GM23338 (cell line): ENCODE measurements around the gene SLC25A34. TPM values are rescaled to one million over a fixed set of nuclear protein-coding genes. Genes with fewer than 3 reads are reported as not detected.

Source experiments
- ATAC-seq: fragments of 200-7000 bp; cut with Tn5 transposase; 3 replicates; pipeline ENCODE4 v1.9.1; 2020
- DNase-seq: peaks from one replicate; pipeline ENCODE4 v3.0.0-alpha.2; 2015; ENCODE audit warnings: low spot score
- H2AFZ ChIP-seq: fragments of 200-600 bp; sonication (generic); 2 replicates; pipeline ENCODE4 v1.8.0; 2016; ENCODE audit warnings: antibody characterized with exemption, mild to moderate bottlenecking, moderate library complexity
- H3F3A ChIP-seq: fragments of 200-600 bp; sonication (generic); replicated peaks from 2 replicates; pipeline ENCODE4 v1.8.0; 2017; ENCODE audit warnings: antibody characterized with exemption, mixed run types, low read depth
- H3K27ac ChIP-seq: fragments of 200-600 bp; sonication (generic); 2 replicates; pipeline ENCODE4 v1.6.1; 2016; ENCODE audit warnings: low read depth
- H3K27me3 ChIP-seq: fragments of 200-600 bp; sonication (generic); 2 replicates; pipeline ENCODE4 v1.8.0; 2016; ENCODE audit warnings: mild to moderate bottlenecking, mixed run types, moderate library complexity; ENCODE audit not compliant: insufficient read depth
- H3K36me3 ChIP-seq: fragments of 200-600 bp; sonication (generic); 2 replicates; pipeline ENCODE4 v1.8.0; 2016; ENCODE audit warnings: mild to moderate bottlenecking; ENCODE audit not compliant: insufficient read depth
- H3K4me1 ChIP-seq: fragments of 200-600 bp; sonication (generic); 2 replicates; pipeline ENCODE4 v1.8.0; 2016; ENCODE audit warnings: mild to moderate bottlenecking, moderate library complexity; ENCODE audit not compliant: insufficient read depth
- H3K4me2 ChIP-seq: fragments of 200-600 bp; sonication (generic); 2 replicates; pipeline ENCODE4 v1.7.1; 2017; ENCODE audit warnings: mixed run types
- H3K4me3 ChIP-seq: fragments of 200-600 bp; sonication (generic); 2 replicates; pipeline ENCODE4 v1.6.1; 2016; ENCODE audit warnings: mixed run types
- H3K79me2 ChIP-seq: fragments of 200-600 bp; sonication (generic); replicated peaks from 2 replicates; pipeline ENCODE4 v1.8.0; 2017; ENCODE audit warnings: mild to moderate bottlenecking; ENCODE audit not compliant: insufficient read depth
- H3K9me2 ChIP-seq: fragments of 200-600 bp; sonication (generic); 2 replicates; pipeline ENCODE4 v1.8.0; 2017; ENCODE audit not compliant: insufficient read depth
- H4K20me1 ChIP-seq: fragments of 200-600 bp; sonication (generic); replicated peaks from 2 replicates; pipeline ENCODE4 v1.8.0; 2017; ENCODE audit warnings: mild to moderate bottlenecking; ENCODE audit not compliant: insufficient read depth
- H3K27ac Mint-ChIP-seq: 2 replicates; pipeline ENCODE4 v1.8.0; 2020; ENCODE audit warnings: inconsistent platforms, mild to moderate bottlenecking, moderate library complexity, mixed read lengths
- H3K27me3 Mint-ChIP-seq: 3 replicates; pipeline ENCODE4 v1.8.0; 2022; ENCODE audit warnings: low read depth, mild to moderate bottlenecking, moderate library complexity, mixed read lengths, inconsistent platforms; ENCODE audit not compliant: insufficient read depth, poor library complexity
- H3K36me3 Mint-ChIP-seq: 3 replicates; pipeline ENCODE4 v1.8.0; 2021; ENCODE audit warnings: low read depth, mild to moderate bottlenecking, inconsistent platforms, moderate library complexity, mixed read lengths
- H3K4me1 Mint-ChIP-seq: 3 replicates; pipeline ENCODE4 v1.8.0; 2020; ENCODE audit warnings: mild to moderate bottlenecking, inconsistent platforms, mixed read lengths
- H3K4me3 Mint-ChIP-seq: 3 replicates; pipeline ENCODE4 v1.8.0; 2021; ENCODE audit warnings: moderate library complexity, mild to moderate bottlenecking, inconsistent platforms, mixed read lengths
- H3K9me3 Mint-ChIP-seq: 3 replicates; pipeline ENCODE4 v1.8.0; 2020; ENCODE audit warnings: moderate library complexity, mild to moderate bottlenecking, inconsistent platforms, mixed read lengths
- CREB1 ChIP-seq: fragments of 250-450 bp; sonication (Bioruptor Pico); IDR thresholded peaks from 2 replicates; pipeline ENCODE4 v1.5.0; 2020; ENCODE audit warnings: low read depth, mild to moderate bottlenecking, moderate library complexity
- CTCF ChIP-seq, 2 experiments: fragments of 200-600 bp in 1 of 2; sonication (generic) in 1 of 2; conservative IDR thresholded peaks; 2 replicates each; pipeline versions ENCODE4 v1.5.1 to v1.6.1; 2016 to 2017; ENCODE audit warnings: antibody characterized with exemption in 2 of 2, low read depth in 2 of 2, mild to moderate bottlenecking in 2 of 2, moderate library complexity in 1 of 2
- ETS1 ChIP-seq: IDR thresholded peaks from 2 replicates; pipeline ENCODE4 v1.6.1; 2016; ENCODE audit warnings: antibody characterized with exemption
- EZH2phosphoT487 ChIP-seq: fragments of 200-600 bp; sonication (generic); IDR thresholded peaks from one replicate; pipeline ENCODE4 v1.8.1; 2018; ENCODE audit warnings: antibody characterized with exemption; ENCODE audit not compliant: unreplicated experiment
- JUNB ChIP-seq: IDR thresholded peaks from one replicate; pipeline ENCODE4 v1.6.1; 2016; ENCODE audit warnings: antibody characterized with exemption; ENCODE audit not compliant: unreplicated experiment
- NANOG ChIP-seq: IDR thresholded peaks from 2 replicates; pipeline ENCODE4 v1.6.1; 2016; ENCODE audit warnings: antibody characterized with exemption, borderline replicate concordance
- POLR2AphosphoS5 ChIP-seq: IDR thresholded peaks from 2 replicates; pipeline ENCODE4 v1.6.1; 2016; ENCODE audit warnings: antibody characterized with exemption, low read depth
- REST ChIP-seq: IDR thresholded peaks from one replicate; pipeline ENCODE4 v1.6.1; 2018; ENCODE audit warnings: antibody characterized with exemption; ENCODE audit not compliant: unreplicated experiment
- STAT1 ChIP-seq: IDR thresholded peaks from one replicate; pipeline ENCODE4 v1.6.1; 2016; ENCODE audit warnings: antibody characterized with exemption; ENCODE audit not compliant: unreplicated experiment
- ZNF331 ChIP-seq: fragments of 250-450 bp; sonication (Bioruptor Pico); IDR thresholded peaks from 2 replicates; pipeline ENCODE4 v1.5.0; 2020; ENCODE audit warnings: low read depth, mild to moderate bottlenecking, moderate library complexity
- ZNF462 ChIP-seq: fragments of 250-450 bp; sonication (Bioruptor Pico); IDR thresholded peaks from 2 replicates; pipeline ENCODE4 v1.5.0; 2020; ENCODE audit warnings: mild to moderate bottlenecking, moderate library complexity
- polyA plus RNA-seq: library from polyadenylated mRNA; unstranded; fragments of >200 nt; fragmentation: Nextera tagmentation; extraction: Ambion mirVana; gene quantifications from 2 replicates; pipeline ENCODE4 v1.2.1, GENCODE V29; 2016
- total RNA-seq: library from RNA; depleted of rRNA; stranded (reverse); fragments of >200 nt; shearing (Covaris generic); gene quantifications from 2 replicates; pipeline ENCODE4 v1.2.3, GENCODE V29; 2014

The SLC25A34 gene
- total and polyA plus RNA-seq, 2 experiments from 2014 or later = 0.11 to 3.5 TPM

- no peak for TF ChIP-seq ZNF462 (CRISPR knock-in tag)
- no peak for TF ChIP-seq ZNF331 (CRISPR knock-in tag)
- TF ChIP-seq JUNB = no peak
- TF ChIP-seq CTCF (conservative IDR thresholded peaks at IDR 0.05; ENCODE audit: low read depth in 2 of 2) = no peak
- no peak for TF ChIP-seq POLR2AphosphoS5
These were observed 21.0 kb downstream of the SLC25A34 start (continued) for GRCh38 chr1:15757016-15757543.

- peaks cover 28% of the 10 kb centered on the region for H3K27me3 Mint-ChIP-seq
- H3K27ac Mint-ChIP-seq = peak overlapping the region; percentile 82; the same call in 1 of the 2 replicates
- H3F3A ChIP-seq = peaks cover 38% of the 10 kb centered on the region
- peaks cover 48% of the 10 kb centered on the region for H3K4me1 Mint-ChIP-seq
- peaks cover 18% of the 10 kb centered on the region for H3K36me3 Mint-ChIP-seq
- peak overlapping the region; percentile 81 for H3K4me3 Mint-ChIP-seq
- ATAC-seq = peak; percentile 25
- DNase-seq = peak; percentile 77
- H2AFZ ChIP-seq = peak overlapping the region; percentile 56; the same call in 1 of the 2 replicates
- peaks cover 16% of the 10 kb centered on the region for H4K20me1 ChIP-seq
- H3K27me3 ChIP-seq = no peaks in the 10 kb centered on the region
- H3K27ac ChIP-seq = peak overlapping the region; percentile 88
- H3K9me3 Mint-ChIP-seq = no peaks in the 10 kb centered on the region; the same call in 2 of the 3 replicates
- H3K9me2 ChIP-seq = no peaks in the 10 kb centered on the region
- peak overlapping the region; percentile 88 for H3K4me2 ChIP-seq
- H3K4me1 ChIP-seq = peaks cover 43% of the 10 kb centered on the region
- H3K4me3 ChIP-seq = peak overlapping the region; percentile 92
- no peaks in the 10 kb centered on the region for H3K36me3 ChIP-seq
- H3K79me2 ChIP-seq = peaks cover 38% of the 10 kb centered on the region
- TF ChIP-seq CREB1 (CRISPR knock-in tag) (no peak), JUNB (no peak), EZH2phosphoT487 (no peak), REST (no peak), POLR2AphosphoS5 (no peak), ETS1 (no peak), STAT1 (no peak), NANOG (no peak), ZNF331 (CRISPR knock-in tag) (no peak)
These were observed 21.7 kb downstream of the SLC25A34 start for GRCh38 chr1:15757575-15758342.
